Stimulated activated naive CD4-positive, alpha-beta T cell (primary cell): ENCODE measurements around the gene ZNF350.
"Not testable (repeated sequence)": the region's sequence is repeated elsewhere in the genome, so short reads cannot be mapped to it uniquely, and the experiment has no call there.

Experiments used
- DNase-seq, 6 experiments: peaks; one replicate each; lab custom pipeline; 2025; lab: John Stamatoyannopoulos, UW

ZNF350 gene

GRCh38 chr19:51986309-51987291 lies at the start of gene ZNF350:
ZNF350 (minus strand) TSS chr19:51986840; CDS start chr19:51974360, 12,480 bp downstream.
- peak; percentile 77 to 90 (median 87) for DNase-seq

GRCh38 chr19:52034051-52034728 lies 47.5 kb upstream of the ZNF350 start:
- no peak for DNase-seq

GRCh38 chr19:52028780-52029123 lies 42.1 kb upstream of the ZNF350 start:
- DNase-seq, result no peak

GRCh38 chr19:52028027-52028779 lies 41.6 kb upstream of the ZNF350 start, which contains the start of gene ZNF614:
ZNF614 (minus strand) TSS chr19:52028379; CDS start chr19:52025745, 2,634 bp downstream.
- peak; percentile 62 to 92 (median 79) for DNase-seq

- DNase-seq, result not testable (repeated sequence)
Measured at GRCh38 chr19:52026255-52026990, 39.8 kb upstream of the ZNF350 start.

GRCh38 chr19:52024478-52024877 lies 37.8 kb upstream of the ZNF350 start:
- not testable (repeated sequence) for DNase-seq

GRCh38 chr19:52022193-52022592 lies 35.6 kb upstream of the ZNF350 start:
- no peak for DNase-seq

- DNase-seq, result no peak
Measured at GRCh38 chr19:52020506-52020905, 33.9 kb upstream of the ZNF350 start.

GRCh38 chr19:52010674-52011073 lies 24.0 kb upstream of the ZNF350 start:
- no peak for DNase-seq

- DNase-seq, result peak; percentile 67 to 93 (median 80)
Measured at GRCh38 chr19:52007806-52008557, 21.3 kb upstream of the ZNF350 start, which contains the start of gene ZNF615. ZNF615 (minus strand) TSS chr19:52008211; CDS start chr19:52003711, 4,500 bp downstream.

GRCh38 chr19:52007451-52007805 lies 20.8 kb upstream of the ZNF350 start:
- no peak for DNase-seq

GRCh38 chr19:51994048-51994644 lies 7.5 kb upstream of the ZNF350 start:
- no peak for DNase-seq

GRCh38 chr19:51993422-51993821 lies 6.8 kb upstream of the ZNF350 start:
- DNase-seq, result no peak

- no peak for DNase-seq
Measured at GRCh38 chr19:51983361-51983760, 3.3 kb downstream of the ZNF350 start.

GRCh38 chr19:51980926-51981325 lies 5.7 kb downstream of the ZNF350 start:
- not testable (repeated sequence) for DNase-seq

GRCh38 chr19:51980116-51980736 lies 6.4 kb downstream of the ZNF350 start:
- DNase-seq, result no peak

- no peak for DNase-seq
Measured at GRCh38 chr19:51978882-51979281, 7.8 kb downstream of the ZNF350 start.

GRCh38 chr19:51977346-51977745 lies 9.3 kb downstream of the ZNF350 start:
- no peak for DNase-seq

GRCh38 chr19:51976852-51977251 lies 9.8 kb downstream of the ZNF350 start:
- DNase-seq, result no peak

- DNase-seq, result not testable (repeated sequence)
Measured at GRCh38 chr19:51975787-51976186, 10.9 kb downstream of the ZNF350 start.
